GM18873 (cell line): ENCODE measurements around the gene PCNX4.
"Not testable (repeated sequence)": the region's sequence is repeated elsewhere in the genome, so short reads cannot be mapped to it uniquely, and the experiment has no call there.

Experiments
- ATAC-seq: cut with Tn5 transposase; IDR thresholded peaks from one replicate; pipeline ENCODE4 v1.9.1; 2021; ENCODE audit warnings: mild to moderate bottlenecking, moderate library complexity, moderate number of reproducible peaks; ENCODE audit not compliant: unreplicated experiment, low FRiP score

The PCNX4 gene

GRCh38 chr14:60091550-60092525, at the start of gene PCNX4:
TSS of gene PCNX4 (plus strand) at chr14:60091923. CDS start at chr14:60107639, 15,716 bp downstream.
- peak; percentile 96 for ATAC-seq

GRCh38 chr14:60047976-60048375, 43.7 kb upstream of the PCNX4 start:
- not testable (repeated sequence) for ATAC-seq

GRCh38 chr14:60051721-60052221, 40.0 kb upstream of the PCNX4 start:
- no peak for ATAC-seq

- no peak for ATAC-seq
Measured at GRCh38 chr14:60058087-60058486, 33.6 kb upstream of the PCNX4 start.

GRCh38 chr14:60061371-60061770, 30.4 kb upstream of the PCNX4 start:
- ATAC-seq, result no peak

- ATAC-seq, result no peak
Measured at GRCh38 chr14:60064491-60065072, 27.1 kb upstream of the PCNX4 start.

- no peak for ATAC-seq
Measured at GRCh38 chr14:60067882-60068281, 23.8 kb upstream of the PCNX4 start.

- ATAC-seq, result no peak
Measured at GRCh38 chr14:60079723-60080122, 12.0 kb upstream of the PCNX4 start.

GRCh38 chr14:60085085-60085484, 6.6 kb upstream of the PCNX4 start:
- ATAC-seq, result no peak

- no peak for ATAC-seq
Measured at GRCh38 chr14:60085693-60086092, 6.0 kb upstream of the PCNX4 start.

GRCh38 chr14:60087668-60088067, 4.1 kb upstream of the PCNX4 start:
- ATAC-seq, result no peak

- no peak for ATAC-seq
Measured at GRCh38 chr14:60089221-60089620, 2.5 kb upstream of the PCNX4 start.

- no peak for ATAC-seq
Measured at GRCh38 chr14:60090864-60091519, 731 bp upstream of the PCNX4 start.

- ATAC-seq, result no peak
Measured at GRCh38 chr14:60092526-60092920, 800 bp downstream of the PCNX4 start.

GRCh38 chr14:60093080-60093479, 1.4 kb downstream of the PCNX4 start:
- no peak for ATAC-seq

- no peak for ATAC-seq
Measured at GRCh38 chr14:60093606-60094005, 1.9 kb downstream of the PCNX4 start.

GRCh38 chr14:60094306-60094897, 2.7 kb downstream of the PCNX4 start:
- no peak for ATAC-seq

- ATAC-seq, result no peak
Measured at GRCh38 chr14:60095231-60095630, 3.5 kb downstream of the PCNX4 start.

- no peak for ATAC-seq
Measured at GRCh38 chr14:60095781-60096450, 4.2 kb downstream of the PCNX4 start.

- ATAC-seq, result no peak
Measured at GRCh38 chr14:60097974-60098373, 6.3 kb downstream of the PCNX4 start.
